Loucy (cell line): Measurements from ENCODE around the gene E4F1.

Experiments used
- H2AFZ ChIP-seq: fragments of 200-600 bp; sonication (generic); 2 replicates; pipeline ENCODE4 v1.6.0; 2016; ENCODE audit warnings: antibody characterized with exemption, mild to moderate bottlenecking, low read length, moderate library complexity
- H3F3A ChIP-seq: fragments of 200-600 bp; 2 replicates; pipeline ENCODE4 v1.6.0; 2016; ENCODE audit warnings: antibody characterized with exemption, low read depth, mild to moderate bottlenecking
- H3K27me3 ChIP-seq: fragments of 200-600 bp; sonication (generic); 2 replicates; pipeline ENCODE4 v1.6.1; 2014; ENCODE audit warnings: low read length, mild to moderate bottlenecking; ENCODE audit not compliant: insufficient read depth, poor library complexity, severe bottlenecking
- H3K36me3 ChIP-seq: fragments of 200-600 bp; sonication (generic); 2 replicates; pipeline ENCODE4 v1.6.1; 2016; ENCODE audit warnings: low read length; ENCODE audit not compliant: insufficient read depth
- H3K4me1 ChIP-seq: fragments of 200-600 bp; sonication (generic); 2 replicates; pipeline ENCODE4 v1.5.1; 2014; ENCODE audit warnings: low read length, mild to moderate bottlenecking; ENCODE audit not compliant: insufficient read depth, poor library complexity, severe bottlenecking
- H3K4me2 ChIP-seq: fragments of 200-600 bp; sonication (generic); 2 replicates; pipeline ENCODE4 v1.6.0; 2014; ENCODE audit warnings: antibody characterized with exemption, low read length, low read depth, mild to moderate bottlenecking; ENCODE audit not compliant: poor library complexity, severe bottlenecking
- H3K4me3 ChIP-seq: fragments of 200-600 bp; sonication (generic); 2 replicates; pipeline ENCODE4 v1.5.1; 2014; ENCODE audit warnings: low read length, mild to moderate bottlenecking, mixed read lengths; ENCODE audit not compliant: poor library complexity, severe bottlenecking
- H3K79me2 ChIP-seq: fragments of 200-600 bp; sonication (generic); 2 replicates; pipeline ENCODE4 v1.6.1; 2014; ENCODE audit warnings: low read length; ENCODE audit not compliant: insufficient read depth
- H3K9ac ChIP-seq: fragments of 200-600 bp; sonication (generic); 2 replicates; pipeline ENCODE4 v1.6.0; 2014; ENCODE audit warnings: mild to moderate bottlenecking, low read depth, low read length, moderate library complexity; ENCODE audit not compliant: poor library complexity, severe bottlenecking
- H3K9me2 ChIP-seq: fragments of 200-600 bp; sonication (generic); replicated peaks from 2 replicates; pipeline ENCODE4 v1.6.1; 2016; ENCODE audit warnings: low read depth, low read length, mixed read lengths
- H3K9me3 ChIP-seq: fragments of 200-600 bp; sonication (generic); 2 replicates; pipeline ENCODE4 v1.6.1; 2014; ENCODE audit warnings: mild to moderate bottlenecking, antibody characterized with exemption, low read length, low read depth; ENCODE audit not compliant: insufficient read depth
- H4K20me1 ChIP-seq: fragments of 200-600 bp; sonication (generic); 2 replicates; pipeline ENCODE4 v1.6.0; 2014; ENCODE audit warnings: antibody characterized with exemption, low read length, mild to moderate bottlenecking; ENCODE audit not compliant: insufficient read depth, poor library complexity, severe bottlenecking
- CTCF ChIP-seq: fragments of 200-600 bp; sonication (generic); conservative IDR thresholded peaks from 2 replicates; pipeline ENCODE4 v1.5.1; 2014; ENCODE audit warnings: mild to moderate bottlenecking, antibody characterized with exemption, low read length
- EZH2phosphoT487 ChIP-seq: fragments of 200-600 bp; IDR thresholded peaks from 2 replicates; pipeline ENCODE4 v1.6.1; 2018; ENCODE audit warnings: antibody characterized with exemption, mild to moderate bottlenecking, moderate library complexity, borderline replicate concordance

Gene E4F1

GRCh38 chr16:2205104-2205966 lies 18.1 kb upstream of the E4F1 start, which contains the start of gene MLST8:
Gene MLST8, plus strand, starts transcription at chr16:2205454. Its CDS starts 632 bp downstream, at chr16:2206086.
- peak within 1 kb of the TSS; percentile 87 for H3K4me2 ChIP-seq
- peak within 1 kb of the TSS; percentile 79 for H3K9ac ChIP-seq
- H3K36me3 ChIP-seq = no peaks in the 10 kb centered on the region
- H3K9me2 ChIP-seq = no peaks in the 10 kb centered on the region
- H3K79me2 ChIP-seq = peaks cover 6% of the 10 kb centered on the region; the same call in 1 of the 2 replicates
- H4K20me1 ChIP-seq = no peaks in the 10 kb centered on the region
- peak within 1 kb of the TSS; percentile 83 for H2AFZ ChIP-seq
- no peaks in the 10 kb centered on the region for H3K9me3 ChIP-seq
- peak within 1 kb of the TSS; percentile 82 for H3K4me3 ChIP-seq
- no peaks in the 10 kb centered on the region for H3K4me1 ChIP-seq
- H3K27me3 ChIP-seq = no peaks in the 10 kb centered on the region
- no peaks in the 10 kb centered on the region for H3F3A ChIP-seq
- TF ChIP-seq CTCF (no peak), EZH2phosphoT487 (no peak)

GRCh38 chr16:2205967-2206313 lies 17.5 kb upstream of the E4F1 start:
- H3K79me2 ChIP-seq = peaks cover 6% of the 10 kb centered on the region; the same call in 1 of the 2 replicates
- H3K4me3 ChIP-seq = peak overlapping the region; percentile 82
- H3K27me3 ChIP-seq = no peaks in the 10 kb centered on the region
- no peaks in the 10 kb centered on the region for H3K9me2 ChIP-seq
- H2AFZ ChIP-seq = peak overlapping the region; percentile 83; the same call in 1 of the 2 replicates
- H3K36me3 ChIP-seq = no peaks in the 10 kb centered on the region
- no peaks in the 10 kb centered on the region for H3K4me1 ChIP-seq
- H3F3A ChIP-seq = no peaks in the 10 kb centered on the region
- no peaks in the 10 kb centered on the region for H4K20me1 ChIP-seq
- H3K4me2 ChIP-seq = peak overlapping the region; percentile 87
- TF ChIP-seq EZH2phosphoT487 = no peak
- no peak for TF ChIP-seq CTCF
- no peaks in the 10 kb centered on the region for H3K9me3 ChIP-seq
- H3K9ac ChIP-seq = peak overlapping the region; percentile 79

GRCh38 chr16:2206420-2206779 lies 17.0 kb upstream of the E4F1 start:
- Histone ChIP-seq H2AFZ (no peak overlapping the region), H3K4me1 (no peaks in the 10 kb centered on the region), H3K4me2 (peak overlapping the region; percentile 87), H3F3A (no peaks in the 10 kb centered on the region), H4K20me1 (no peaks in the 10 kb centered on the region), H3K36me3 (no peaks in the 10 kb centered on the region), H3K9me3 (no peaks in the 10 kb centered on the region), H3K4me3 (peak overlapping the region; percentile 82), H3K9me2 (no peaks in the 10 kb centered on the region), H3K79me2 (peaks cover 6% of the 10 kb centered on the region; the same call in 1 of the 2 replicates), H3K27me3 (no peaks in the 10 kb centered on the region), H3K9ac (peak overlapping the region; percentile 79)
- TF ChIP-seq CTCF (no peak), EZH2phosphoT487 (no peak)
